Testis (tissue), 3 donors: ENCODE measurements around the gene UBE2V1. TPM values are rescaled to one million over a fixed set of nuclear protein-coding genes. Genes with fewer than 3 reads are reported as not detected.

Experiments
- DNase-seq: peaks from one replicate; pipeline ENCODE4 v3.0.0-alpha.2; 2019
- H3K27ac ChIP-seq, 2 donors: fragments of 200-600 bp; sonication (generic); one replicate each; pipeline ENCODE4 v1.5.1; 2019
- H3K27me3 ChIP-seq: fragments of 200-600 bp; sonication (generic); one replicate; pipeline ENCODE4 v1.5.1; 2019
- H3K36me3 ChIP-seq: fragments of 200-600 bp; sonication (generic); one replicate; pipeline ENCODE4 v1.5.1; 2017; ENCODE audit warnings: low read depth; ENCODE audit errors: missing control alignments
- H3K4me1 ChIP-seq: fragments of 200-600 bp; sonication (generic); one replicate; pipeline ENCODE4 v1.5.1; 2019
- H3K4me3 ChIP-seq, 2 donors: fragments of 200-600 bp; sonication (generic); one replicate each; pipeline ENCODE4 v1.5.1; 2017 to 2019
- H3K9me3 ChIP-seq: fragments of 200-600 bp; sonication (generic); one replicate; pipeline ENCODE4 v1.5.1; 2017
- POLR2A ChIP-seq: fragments of 450-650 bp; IDR thresholded peaks from one replicate; pipeline ENCODE4 v1.6.1; 2017; ENCODE audit warnings: antibody characterized with exemption, mild to moderate bottlenecking, moderate library complexity
- WGBS, 2 donors: methylation state at CpG; one replicate each; pipeline ENCODE4 v1.1.5; 2018; 5-methylcytosine and 5-hydroxymethylcytosine counted together
- intact Hi-C: fragments of 100-400 bp; cut with DNase I; formaldehyde crosslinking; loops from one replicate; pipeline ENCODE4 v1.15.1; 2023; ENCODE audit warnings: low total_unique reads
- polyA plus RNA-seq: library from polyadenylated mRNA; stranded (reverse); fragments of 350-450 nt; fragmentation: Illumina TruSeq; extraction: RNeasy Lipid Tissue Mini Kit (QIAGEN cat#74804); gene quantifications from one replicate; pipeline ENCODE4 v1.2.3, GENCODE V29; 2014; ENCODE audit warnings: low read depth, low replicate concordance; ENCODE audit not compliant: insufficient read depth
- total RNA-seq, 2 donors: library from RNA; depleted of rRNA; stranded (reverse); fragments of >200 nt; gene quantifications; one replicate each; pipeline ENCODE4 v1.2.3, GENCODE V29; 2016
- TF ChIP-seq, protein P1 (sequence below), 3 experiments: fragments of 450-650 bp in 2 of 3; fragments of 200-600 bp in 1 of 3; sonication (generic) in 1 of 3; IDR thresholded peaks; one replicate each; pipeline ENCODE4 v1.5.1; 2016 to 2019; ENCODE audit warnings: antibody characterized with exemption in 3 of 3, mild to moderate bottlenecking in 2 of 3, moderate library complexity in 1 of 3

The UBE2V1 gene
- total and polyA plus RNA-seq, 3 donors from 2014 or later, result 78.1 to 121 (median 80.5) TPM

DNA sequence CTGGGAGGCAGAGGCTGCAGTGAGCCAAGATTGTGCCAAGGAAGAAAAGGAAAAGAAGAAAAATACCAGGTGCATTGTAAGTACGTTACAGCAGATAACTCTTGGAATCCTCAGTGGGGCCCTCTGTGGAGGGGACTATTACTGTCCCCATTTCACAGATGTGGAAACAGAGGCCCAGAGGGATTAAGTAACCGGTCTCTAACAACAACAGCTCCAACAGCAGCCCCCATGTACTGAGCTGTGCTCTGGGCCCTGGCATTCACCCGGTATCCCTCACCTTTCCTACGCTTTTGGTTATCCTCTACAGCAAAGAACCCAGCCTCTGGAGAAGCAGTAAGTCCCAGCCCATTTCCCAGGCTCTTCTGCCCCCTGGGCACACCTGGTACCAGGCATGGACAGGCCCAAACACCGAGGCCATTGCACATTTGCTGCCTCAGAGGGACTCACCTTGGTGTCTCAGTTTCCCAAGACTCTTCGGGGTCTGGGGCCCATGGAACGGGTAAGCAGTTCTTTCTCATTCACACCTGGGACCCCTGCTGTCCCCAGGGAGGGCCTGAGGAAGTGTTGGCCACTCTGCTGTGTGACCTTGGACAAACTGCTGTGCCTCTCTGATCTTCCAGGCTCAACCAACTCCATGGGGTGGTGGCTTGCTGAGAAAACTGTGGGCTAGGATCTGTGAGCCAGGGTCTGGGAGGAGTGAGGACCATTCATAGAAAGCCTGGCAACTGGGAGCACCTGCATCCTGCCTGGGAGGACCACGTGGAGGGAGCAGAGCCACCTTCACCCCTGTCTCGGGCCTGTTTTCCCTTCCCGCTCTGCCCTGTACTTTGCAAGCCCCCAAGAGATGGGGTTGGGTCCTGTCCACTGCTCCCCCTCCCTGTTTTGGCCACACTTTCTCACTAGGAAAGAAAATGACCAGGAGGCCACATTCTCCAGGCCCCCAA lies 70.3 kb downstream of the UBE2V1 start:
- no peaks in the 10 kb centered on the region for H3K4me1 ChIP-seq
- no peaks in the 10 kb centered on the region for H3K36me3 ChIP-seq
- no peak for DNase-seq
- intact Hi-C loops, result no loop called here
- WGBS, 2 donors, result 86 to 96% methylated on average over 7 to 10 of the region's 10 CpGs
- no peak for TF ChIP-seq POLR2A
- TF ChIP-seq, protein P1, sequence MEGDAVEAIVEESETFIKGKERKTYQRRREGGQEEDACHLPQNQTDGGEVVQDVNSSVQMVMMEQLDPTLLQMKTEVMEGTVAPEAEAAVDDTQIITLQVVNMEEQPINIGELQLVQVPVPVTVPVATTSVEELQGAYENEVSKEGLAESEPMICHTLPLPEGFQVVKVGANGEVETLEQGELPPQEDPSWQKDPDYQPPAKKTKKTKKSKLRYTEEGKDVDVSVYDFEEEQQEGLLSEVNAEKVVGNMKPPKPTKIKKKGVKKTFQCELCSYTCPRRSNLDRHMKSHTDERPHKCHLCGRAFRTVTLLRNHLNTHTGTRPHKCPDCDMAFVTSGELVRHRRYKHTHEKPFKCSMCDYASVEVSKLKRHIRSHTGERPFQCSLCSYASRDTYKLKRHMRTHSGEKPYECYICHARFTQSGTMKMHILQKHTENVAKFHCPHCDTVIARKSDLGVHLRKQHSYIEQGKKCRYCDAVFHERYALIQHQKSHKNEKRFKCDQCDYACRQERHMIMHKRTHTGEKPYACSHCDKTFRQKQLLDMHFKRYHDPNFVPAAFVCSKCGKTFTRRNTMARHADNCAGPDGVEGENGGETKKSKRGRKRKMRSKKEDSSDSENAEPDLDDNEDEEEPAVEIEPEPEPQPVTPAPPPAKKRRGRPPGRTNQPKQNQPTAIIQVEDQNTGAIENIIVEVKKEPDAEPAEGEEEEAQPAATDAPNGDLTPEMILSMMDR (IDR thresholded peaks at IDR 0.05), result no peak
- H3K9me3 ChIP-seq, result no peaks in the 10 kb centered on the region
- no peak overlapping the region for H3K4me3 ChIP-seq
- no peaks in the 10 kb centered on the region for H3K27me3 ChIP-seq
- H3K27ac ChIP-seq, result no peak overlapping the region

DNA sequence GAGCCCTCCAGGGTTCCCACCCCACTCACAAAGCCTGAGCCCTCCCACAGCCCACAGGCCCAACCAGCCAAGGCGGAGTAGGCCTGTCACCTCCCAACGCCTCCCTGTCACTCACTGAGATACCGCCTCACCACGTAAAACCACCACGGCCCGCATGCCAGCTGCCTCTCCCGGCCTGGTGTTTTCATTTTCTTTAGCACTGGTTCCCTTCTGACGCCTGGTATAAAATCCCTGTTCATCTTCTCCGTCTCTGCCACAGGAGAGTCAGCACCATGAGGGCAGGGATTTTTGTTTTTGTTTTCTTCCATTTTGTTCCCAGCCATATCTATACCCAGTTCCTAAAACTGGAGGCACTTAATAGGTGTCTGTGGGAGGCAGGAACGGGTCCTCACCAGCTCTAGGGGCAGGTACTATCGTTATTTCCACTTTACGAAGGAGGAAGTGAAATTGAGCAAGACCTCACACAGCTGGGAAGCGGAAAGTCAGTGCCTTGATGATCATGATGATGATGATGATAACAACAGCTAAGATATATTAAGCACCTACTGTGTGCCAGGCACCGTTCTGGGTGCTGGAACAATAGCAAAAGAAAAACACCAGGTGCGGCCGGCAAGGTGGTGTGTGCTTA lies 71.6 kb downstream of the UBE2V1 start:
- intact Hi-C loops, result no loop called here
- Histone ChIP-seq H3K27me3 (no peaks in the 10 kb centered on the region), H3K9me3 (no peaks in the 10 kb centered on the region), H3K4me3 (no peak overlapping the region), H3K36me3 (no peaks in the 10 kb centered on the region), H3K4me1 (no peaks in the 10 kb centered on the region), H3K27ac (no peak overlapping the region)
- WGBS, 2 donors, result 77 to 86% methylated on average over 16 of the region's 16 CpGs
- TF ChIP-seq, protein P1 (IDR thresholded peaks at IDR 0.05), result no peak
- TF ChIP-seq POLR2A, result no peak
- no peak for DNase-seq

DNA sequence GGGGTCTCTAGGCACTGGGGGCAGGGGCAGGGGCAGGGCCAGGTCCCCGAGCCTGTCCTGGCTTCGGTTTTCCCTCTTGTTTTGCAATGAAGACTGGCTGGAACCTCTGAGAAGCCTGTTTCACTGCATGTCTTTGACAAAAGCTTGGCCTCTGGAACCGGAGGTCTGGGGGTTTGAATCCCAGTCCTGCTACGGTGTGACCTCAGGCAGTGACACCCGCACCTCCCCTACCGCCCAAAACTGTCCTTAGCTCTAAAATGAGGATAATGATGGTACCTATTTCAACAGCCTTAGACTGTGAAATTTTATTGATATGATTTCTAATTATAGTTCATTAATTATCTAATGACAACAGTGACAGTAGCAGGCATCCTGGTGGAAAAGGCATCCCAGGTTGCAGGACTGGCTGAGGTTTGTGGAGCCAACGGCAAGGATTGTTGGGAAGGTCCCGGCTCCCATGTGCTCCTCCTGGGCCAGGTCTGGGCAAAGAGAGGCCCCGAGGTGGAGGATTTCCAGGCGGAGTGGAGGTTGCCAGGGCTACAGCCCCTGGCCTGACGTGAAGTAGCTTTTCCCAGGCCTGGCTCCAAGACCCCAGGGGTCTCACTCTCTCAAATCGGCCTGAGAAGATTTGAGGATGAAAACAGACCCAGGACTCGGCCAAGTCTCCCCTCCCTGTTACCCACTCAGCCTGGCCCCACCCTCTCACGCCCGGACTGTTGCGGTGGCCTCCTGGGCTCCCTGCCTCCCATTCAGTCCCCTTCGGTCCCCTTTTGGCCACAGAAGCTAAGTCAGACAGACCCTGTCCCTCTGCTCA lies 72.3 kb downstream of the UBE2V1 start:
- Histone ChIP-seq H3K9me3 (no peaks in the 10 kb centered on the region), H3K4me3 (no peak overlapping the region), H3K27ac (no peak overlapping the region), H3K4me1 (no peaks in the 10 kb centered on the region), H3K36me3 (no peaks in the 10 kb centered on the region), H3K27me3 (no peaks in the 10 kb centered on the region)
- TF ChIP-seq POLR2A, result no peak
- TF ChIP-seq, protein P1 (IDR thresholded peaks at IDR 0.05), result no peak
- intact Hi-C loops, result no loop called here
- WGBS, 2 donors, result 87 to 93% methylated on average over 17 of the region's 17 CpGs
- no peak for DNase-seq

DNA sequence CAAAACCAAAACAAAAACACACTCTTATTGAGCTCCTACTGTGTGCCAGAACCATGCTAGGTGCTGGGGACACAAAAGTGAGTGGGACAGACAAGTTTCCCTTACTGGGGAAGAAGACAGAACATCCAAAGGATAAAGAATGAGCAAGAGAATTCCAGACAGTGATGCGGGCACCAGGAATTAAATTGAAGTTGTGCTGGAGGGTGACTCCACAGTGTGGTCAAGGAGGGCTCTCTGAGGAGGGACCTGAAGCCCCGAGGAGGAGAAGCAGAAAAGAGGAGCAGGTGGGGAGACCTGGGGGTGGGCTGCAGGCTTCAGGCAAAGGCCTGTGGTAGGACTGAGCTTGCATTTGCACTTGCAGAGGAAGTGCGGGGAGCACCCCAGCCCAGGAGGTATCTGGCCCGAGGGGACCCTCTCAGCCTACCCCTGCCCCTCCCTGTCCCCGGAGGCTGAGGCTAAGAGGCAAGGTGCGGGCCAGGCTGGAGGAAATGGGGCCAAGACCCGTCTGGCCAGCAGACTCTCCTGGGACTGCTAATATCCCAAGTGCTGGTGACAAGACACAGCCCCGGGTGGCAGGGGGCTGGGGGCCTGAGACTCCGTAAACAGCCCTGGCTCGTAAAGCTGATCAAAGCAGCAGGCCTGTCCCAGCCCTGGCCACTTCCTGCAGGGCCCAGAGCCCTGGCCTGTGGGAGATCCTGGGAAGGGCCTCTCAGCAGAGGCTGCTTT lies 73.1 kb downstream of the UBE2V1 start:
- Histone ChIP-seq H3K36me3 (no peaks in the 10 kb centered on the region), H3K4me1 (no peaks in the 10 kb centered on the region), H3K9me3 (no peaks in the 10 kb centered on the region), H3K4me3 (no peak overlapping the region), H3K27ac (no peak overlapping the region), H3K27me3 (no peaks in the 10 kb centered on the region)
- TF ChIP-seq, protein P1 (IDR thresholded peaks at IDR 0.05), result no peak
- TF ChIP-seq POLR2A, result no peak
- 84 to 90% methylated on average over 4 to 10 of the region's 10 CpGs for WGBS, 2 donors
- no peak for DNase-seq
- intact Hi-C loops, result no loop called here
